OCI-LY1 (cell line): ENCODE results near the gene MYO5B.

ENCODE experiments used
- H2AFZ ChIP-seq: fragments of 200-600 bp; sonication (generic), shearing (Covaris generic); 2 replicates; pipeline ENCODE4 v1.6.0; 2014; ENCODE audit warnings: antibody characterized with exemption, mild to moderate bottlenecking, low read length
- H3F3A ChIP-seq: fragments of 200-600 bp; sonication (generic), shearing (Covaris generic); 2 replicates; pipeline ENCODE4 v1.6.0; 2014; ENCODE audit warnings: mild to moderate bottlenecking, antibody characterized with exemption, low read length, moderate library complexity; ENCODE audit not compliant: insufficient read depth
- H3K27ac ChIP-seq: fragments of 200-600 bp; sonication (generic); 2 replicates; pipeline ENCODE4 v1.5.1; 2014; ENCODE audit warnings: low read length, mixed run types, mild to moderate bottlenecking, low read depth; ENCODE audit not compliant: poor library complexity, severe bottlenecking
- H3K27me3 ChIP-seq: fragments of 200-600 bp; sonication (generic); 2 replicates; pipeline ENCODE4 v1.6.0; 2014; ENCODE audit warnings: antibody characterized with exemption, mild to moderate bottlenecking, low read length, moderate library complexity; ENCODE audit not compliant: insufficient read depth
- H3K36me3 ChIP-seq: fragments of 200-600 bp; sonication (generic); 2 replicates; pipeline ENCODE4 v1.6.1; 2014; ENCODE audit warnings: mild to moderate bottlenecking, antibody characterized with exemption, low read length, moderate library complexity, mixed read lengths; ENCODE audit not compliant: insufficient read depth
- H3K4me1 ChIP-seq: fragments of 200-600 bp; sonication (generic); 2 replicates; pipeline ENCODE4 v1.5.1; 2014; ENCODE audit warnings: mild to moderate bottlenecking, low read length, moderate library complexity; ENCODE audit not compliant: insufficient read depth, severe bottlenecking
- H3K4me2 ChIP-seq: fragments of 200-600 bp; sonication (generic), shearing (Covaris generic); 2 replicates; pipeline ENCODE4 v1.6.1; 2014; ENCODE audit warnings: low read length
- H3K4me3 ChIP-seq: fragments of 200-600 bp; sonication (generic); 2 replicates; pipeline ENCODE4 v1.5.1; 2014; ENCODE audit warnings: low read length, low read depth, mild to moderate bottlenecking, mixed read lengths; ENCODE audit not compliant: poor library complexity, severe bottlenecking
- H3K79me2 ChIP-seq: fragments of 200-600 bp; shearing (Covaris generic); 2 replicates; pipeline ENCODE4 v1.6.1; 2016; ENCODE audit warnings: mixed run types, low read length, mixed read lengths; ENCODE audit not compliant: insufficient read depth
- H3K9ac ChIP-seq: fragments of 200-600 bp; sonication (generic), shearing (Covaris generic); 2 replicates; pipeline ENCODE4 v1.6.1; 2014; ENCODE audit warnings: mild to moderate bottlenecking, low read length, mixed read lengths
- H3K9me2 ChIP-seq: fragments of 200-600 bp; sonication (generic), shearing (Covaris generic); 2 replicates; pipeline ENCODE4 v1.6.1; 2014; ENCODE audit warnings: low read depth, mild to moderate bottlenecking, low read length, mixed read lengths
- H3K9me3 ChIP-seq: fragments of 200-600 bp; shearing (Covaris generic); 2 replicates; pipeline ENCODE4 v1.6.1; 2014; ENCODE audit warnings: low read length, mixed read lengths
- H4K20me1 ChIP-seq: fragments of 200-600 bp; sonication (generic), shearing (Covaris generic); 2 replicates; pipeline ENCODE4 v1.6.0; 2016; ENCODE audit warnings: mild to moderate bottlenecking, low read length; ENCODE audit not compliant: insufficient read depth
- EZH2 ChIP-seq: fragments of 200-600 bp; sonication (generic), shearing (Covaris generic); IDR thresholded peaks from 2 replicates; pipeline ENCODE4 v1.8.0; 2017; ENCODE audit warnings: borderline replicate concordance, mixed run types, mild to moderate bottlenecking, antibody characterized with exemption, low read length, moderate library complexity, mixed read lengths
- TF ChIP-seq, protein P1 (sequence below): fragments of 200-600 bp; sonication (generic), shearing (Covaris generic); IDR thresholded peaks from 2 replicates; pipeline ENCODE4 v1.5.1; 2017; ENCODE audit warnings: mild to moderate bottlenecking, antibody characterized with exemption, low read length, moderate library complexity, mixed read lengths

The MYO5B gene

DNA sequence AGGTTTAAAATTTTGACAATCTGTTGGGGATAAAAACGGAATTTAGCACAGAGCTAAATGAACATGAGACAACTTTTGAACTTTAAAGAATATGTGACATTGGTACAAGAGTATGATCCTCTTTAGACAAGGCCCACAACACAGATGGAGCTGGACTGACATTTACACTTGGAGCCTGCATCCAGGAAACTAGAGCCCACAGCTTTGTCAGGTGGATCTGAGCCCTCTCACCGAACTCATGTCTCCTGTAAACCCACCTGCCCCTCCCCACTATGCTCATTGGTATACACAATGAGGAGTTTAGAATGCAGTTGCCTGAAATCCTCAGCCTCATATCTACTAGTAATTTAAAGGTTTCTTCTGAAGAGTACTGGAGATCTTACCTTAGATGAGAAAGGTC, 359.5 kb downstream of the MYO5B start:
- H3K27me3 ChIP-seq, result no peaks in the 10 kb centered on the region
- no peaks in the 10 kb centered on the region for H4K20me1 ChIP-seq
- no peak overlapping the region for H2AFZ ChIP-seq
- no peaks in the 10 kb centered on the region for H3K9me2 ChIP-seq
- no peak overlapping the region for H3K4me3 ChIP-seq
- H3K9me3 ChIP-seq, result no peaks in the 10 kb centered on the region
- H3K79me2 ChIP-seq, result no peaks in the 10 kb centered on the region
- H3K9ac ChIP-seq, result no peak overlapping the region
- H3F3A ChIP-seq, result no peaks in the 10 kb centered on the region
- H3K27ac ChIP-seq, result no peak overlapping the region
- H3K4me2 ChIP-seq, result no peak overlapping the region
- no peaks in the 10 kb centered on the region for H3K4me1 ChIP-seq
- TF ChIP-seq, protein P1, sequence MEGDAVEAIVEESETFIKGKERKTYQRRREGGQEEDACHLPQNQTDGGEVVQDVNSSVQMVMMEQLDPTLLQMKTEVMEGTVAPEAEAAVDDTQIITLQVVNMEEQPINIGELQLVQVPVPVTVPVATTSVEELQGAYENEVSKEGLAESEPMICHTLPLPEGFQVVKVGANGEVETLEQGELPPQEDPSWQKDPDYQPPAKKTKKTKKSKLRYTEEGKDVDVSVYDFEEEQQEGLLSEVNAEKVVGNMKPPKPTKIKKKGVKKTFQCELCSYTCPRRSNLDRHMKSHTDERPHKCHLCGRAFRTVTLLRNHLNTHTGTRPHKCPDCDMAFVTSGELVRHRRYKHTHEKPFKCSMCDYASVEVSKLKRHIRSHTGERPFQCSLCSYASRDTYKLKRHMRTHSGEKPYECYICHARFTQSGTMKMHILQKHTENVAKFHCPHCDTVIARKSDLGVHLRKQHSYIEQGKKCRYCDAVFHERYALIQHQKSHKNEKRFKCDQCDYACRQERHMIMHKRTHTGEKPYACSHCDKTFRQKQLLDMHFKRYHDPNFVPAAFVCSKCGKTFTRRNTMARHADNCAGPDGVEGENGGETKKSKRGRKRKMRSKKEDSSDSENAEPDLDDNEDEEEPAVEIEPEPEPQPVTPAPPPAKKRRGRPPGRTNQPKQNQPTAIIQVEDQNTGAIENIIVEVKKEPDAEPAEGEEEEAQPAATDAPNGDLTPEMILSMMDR, result no peak
- TF ChIP-seq EZH2, result no peak
- H3K36me3 ChIP-seq, result no peaks in the 10 kb centered on the region

GRCh38 chr18:49834258-49834657, 360.7 kb downstream of the MYO5B start:
- Histone ChIP-seq H3K27me3 (no peaks in the 10 kb centered on the region), H3K9me2 (no peaks in the 10 kb centered on the region), H3K27ac (no peak overlapping the region), H3K9me3 (no peaks in the 10 kb centered on the region), H3F3A (no peaks in the 10 kb centered on the region), H3K79me2 (no peaks in the 10 kb centered on the region), H3K9ac (no peak overlapping the region), H3K4me3 (no peak overlapping the region), H3K4me2 (no peak overlapping the region), H4K20me1 (no peaks in the 10 kb centered on the region), H3K4me1 (no peaks in the 10 kb centered on the region), H2AFZ (no peak overlapping the region), H3K36me3 (no peaks in the 10 kb centered on the region)
- TF ChIP-seq EZH2, result no peak
- TF ChIP-seq, protein P1, result no peak

- no peaks in the 10 kb centered on the region for H3K4me1 ChIP-seq
- H3K36me3 ChIP-seq, result no peaks in the 10 kb centered on the region
- H4K20me1 ChIP-seq, result no peaks in the 10 kb centered on the region
- H3F3A ChIP-seq, result no peaks in the 10 kb centered on the region
- H3K27me3 ChIP-seq, result no peaks in the 10 kb centered on the region
- H3K9me3 ChIP-seq, result no peaks in the 10 kb centered on the region
- H3K4me2 ChIP-seq, result no peak overlapping the region
- TF ChIP-seq EZH2, result no peak
- TF ChIP-seq, protein P1, result no peak
- H3K9me2 ChIP-seq, result no peaks in the 10 kb centered on the region
- no peak overlapping the region for H3K4me3 ChIP-seq
- no peak overlapping the region for H3K9ac ChIP-seq
- H2AFZ ChIP-seq, result no peak overlapping the region
- H3K27ac ChIP-seq, result no peak overlapping the region
- no peaks in the 10 kb centered on the region for H3K79me2 ChIP-seq
Observed at GRCh38 chr18:49833814-49834213, 361.1 kb downstream of the MYO5B start.
